ENCODE results near the gene HRH3.

HRH3 gene

DNA sequence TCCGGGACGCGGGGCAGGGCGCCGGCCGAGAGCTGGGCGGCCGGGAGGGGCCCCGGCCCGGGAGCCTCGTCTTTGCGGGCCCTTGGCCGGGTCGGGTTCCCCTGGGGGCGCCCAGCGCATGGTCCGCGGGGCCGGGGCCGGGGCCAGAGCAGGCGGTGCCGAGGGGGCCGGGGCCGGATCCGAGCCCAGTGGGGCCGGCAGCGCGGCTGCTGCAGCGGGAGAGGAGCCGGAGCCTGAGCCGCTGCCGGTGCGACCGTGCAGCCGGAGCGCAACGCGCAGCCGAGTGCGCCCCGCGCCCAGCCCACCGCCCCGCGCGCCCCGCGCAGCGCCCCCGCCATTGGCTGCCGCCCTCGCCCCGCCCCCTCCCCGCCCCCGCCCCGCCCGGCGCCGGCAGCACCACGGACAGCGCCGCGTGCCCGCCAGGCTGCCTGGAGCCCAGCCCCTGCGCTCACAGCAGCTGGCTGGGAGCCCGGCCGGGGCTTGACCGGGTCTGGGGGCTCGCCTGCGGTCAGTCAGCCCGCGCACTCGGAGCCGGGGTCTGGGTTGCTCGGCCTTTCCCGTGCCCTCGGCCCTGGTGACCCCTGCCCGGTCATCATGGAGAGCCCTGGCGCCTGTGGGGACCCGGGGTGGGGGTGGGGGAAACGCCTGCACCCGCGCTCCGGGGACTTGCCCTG is at the start of gene HRH3:
TSS of gene HRH3 (minus strand) at position 287 of the 674 bp plus-strand sequence. CDS start 308 bp downstream, outside the sequence.
- DNase-seq (ENCODE audit: low spot score): no peak

DNA sequence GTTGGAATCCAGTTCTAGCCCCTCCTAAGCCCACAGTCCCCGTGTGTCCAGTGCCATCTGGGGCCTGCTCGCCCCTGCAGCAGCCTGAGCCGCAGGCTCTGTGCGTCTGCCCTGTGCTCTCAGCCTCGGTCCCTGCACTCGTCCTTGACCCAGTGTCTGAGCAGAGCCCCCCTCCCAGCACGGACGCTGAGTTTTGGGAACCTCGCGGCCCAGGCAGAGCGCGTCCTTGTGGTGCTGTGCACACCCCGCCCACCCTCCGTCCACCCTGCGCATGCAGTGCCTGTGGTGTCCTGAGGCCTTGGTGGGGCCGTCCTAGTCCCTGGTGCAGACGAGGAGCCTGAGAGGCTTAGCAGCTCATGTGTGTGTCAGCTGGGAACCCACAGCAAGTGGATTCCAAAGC is 49.8 kb upstream of the HRH3 start:
- no peak for DNase-seq (ENCODE audit: low spot score)

DNA sequence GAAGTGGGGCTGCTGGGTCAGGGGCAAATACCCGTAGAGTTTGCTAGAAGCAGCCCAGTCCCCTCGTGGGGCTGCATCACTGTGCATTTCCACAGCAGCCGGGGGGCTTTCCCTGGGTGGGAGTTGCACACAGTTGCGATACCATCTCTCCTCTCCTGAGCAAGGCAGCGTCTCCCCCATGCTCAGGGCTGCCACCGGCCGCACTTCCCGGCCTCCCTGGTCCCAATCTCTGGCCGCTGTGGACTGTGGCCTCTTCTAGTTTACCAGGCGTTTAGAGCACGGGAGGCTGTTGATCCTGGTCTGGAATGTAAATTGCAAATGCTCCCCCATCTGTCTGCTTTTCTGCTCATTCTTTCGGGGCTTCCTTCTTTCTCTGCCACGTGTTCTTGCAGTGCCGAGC is 49.3 kb upstream of the HRH3 start:
- no peak for DNase-seq (ENCODE audit: low spot score)

DNA sequence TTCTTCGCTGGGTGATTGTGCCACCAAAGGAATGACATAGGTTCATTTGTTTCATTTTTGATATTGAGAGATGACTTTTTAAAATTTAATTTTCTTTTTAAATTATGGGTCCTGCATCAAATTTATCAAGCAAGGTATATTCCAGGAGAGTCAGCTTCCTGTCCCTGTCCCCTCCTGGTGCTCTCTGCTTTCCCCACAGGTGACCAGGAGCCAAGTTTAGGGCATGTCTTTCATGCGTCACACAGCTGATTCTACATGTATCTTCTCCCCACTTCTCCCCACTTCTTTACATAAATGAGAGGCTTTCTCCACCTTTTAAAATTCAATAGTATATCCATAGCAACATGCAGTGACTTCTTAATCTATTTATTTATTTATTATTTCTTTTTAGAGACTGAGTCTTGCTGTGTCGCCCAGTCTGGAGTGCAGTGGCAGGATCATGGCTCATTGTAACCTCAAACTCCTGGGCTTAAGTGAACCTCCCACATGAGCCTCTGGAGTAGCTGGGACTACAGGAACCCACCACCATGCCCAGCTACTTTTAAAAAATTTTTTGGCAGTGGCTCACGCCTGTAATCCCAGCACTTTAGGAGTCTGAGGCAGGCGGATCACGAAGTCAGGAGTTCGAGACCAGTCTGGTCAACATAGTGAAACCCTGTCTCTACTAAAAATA is 48.3 kb upstream of the HRH3 start:
- no peak for DNase-seq (ENCODE audit: low spot score)

DNA sequence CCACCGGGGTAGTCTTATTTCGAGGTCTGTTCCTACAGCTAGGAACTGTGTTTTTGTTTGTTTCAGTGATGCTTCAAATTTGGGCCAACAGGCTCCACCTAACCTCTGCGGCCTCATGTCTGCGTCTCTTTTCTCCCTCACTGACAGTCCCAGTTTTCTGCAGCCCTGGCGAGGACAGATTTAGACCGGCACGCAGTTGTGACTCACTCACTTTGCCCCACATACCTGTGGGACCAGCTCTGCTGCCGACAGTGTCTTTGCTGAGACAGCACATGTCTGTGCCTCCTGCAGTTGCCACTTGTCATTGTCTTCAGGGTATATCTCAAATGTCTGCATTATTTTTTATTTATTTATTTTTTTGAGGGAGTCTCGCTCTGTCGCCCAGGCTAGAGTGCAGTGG is 47.5 kb upstream of the HRH3 start:
- no peak for DNase-seq (ENCODE audit: low spot score)

DNA sequence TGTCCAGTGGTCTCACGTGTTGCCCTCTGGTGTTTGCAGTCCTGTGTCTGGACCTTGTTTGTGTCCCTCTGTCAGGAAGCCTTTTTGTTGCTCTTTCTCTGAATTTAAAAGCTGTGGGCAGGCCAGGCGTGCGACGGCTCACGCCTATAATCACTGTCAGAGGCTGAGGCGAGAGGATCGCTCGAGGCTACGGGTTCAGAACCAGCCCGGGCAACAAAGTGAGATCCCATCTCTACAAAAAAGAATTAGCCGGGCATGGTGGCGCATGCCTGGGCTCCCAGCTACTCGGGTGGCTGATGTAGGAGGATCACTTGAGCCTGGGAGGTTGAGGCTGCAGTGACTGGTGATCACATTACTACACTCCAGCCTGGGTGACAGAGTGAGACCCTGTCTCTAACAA is 46.8 kb upstream of the HRH3 start:
- DNase-seq (ENCODE audit: low spot score): no peak

DNA sequence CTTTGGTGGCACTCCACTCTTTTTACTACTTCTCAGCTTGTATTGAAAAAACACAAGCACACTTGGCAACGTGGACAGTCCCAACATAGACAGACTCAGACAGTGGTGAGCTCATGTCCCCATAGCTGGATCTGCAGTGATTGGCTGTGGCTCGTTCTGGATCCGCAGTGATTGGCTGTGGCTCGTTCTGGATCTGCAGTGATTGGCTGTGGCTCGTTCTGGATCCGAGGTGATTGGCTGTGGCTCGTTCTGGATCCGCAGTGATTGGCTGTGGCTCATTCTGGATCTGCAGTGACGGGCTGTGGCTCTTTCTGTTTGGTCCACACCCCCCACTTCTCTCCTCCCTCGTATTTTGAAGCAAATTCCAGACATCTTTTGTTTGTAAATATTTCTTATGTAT is 46.3 kb upstream of the HRH3 start:
- no peak for DNase-seq (ENCODE audit: low spot score)

DNA sequence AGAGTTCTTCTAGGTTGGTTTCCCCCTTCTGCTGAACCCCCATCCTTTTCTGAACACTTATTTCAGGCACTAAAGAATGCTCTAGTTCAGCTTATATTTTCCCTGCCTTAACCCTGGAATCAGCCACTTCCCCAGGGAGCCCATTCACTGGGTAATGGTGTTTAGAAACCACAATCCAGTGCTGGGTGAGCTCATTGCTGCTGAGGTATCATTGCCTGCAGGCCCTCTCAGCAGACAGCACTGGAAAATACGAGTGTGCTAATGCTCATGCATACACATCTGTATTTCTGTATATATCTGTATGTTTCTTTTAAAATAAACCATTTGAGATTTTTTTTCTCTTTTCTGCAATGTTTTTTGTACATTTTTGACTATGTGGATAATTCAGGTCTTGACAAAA is 45.3 kb upstream of the HRH3 start:
- DNase-seq (ENCODE audit: low spot score): no peak

DNA sequence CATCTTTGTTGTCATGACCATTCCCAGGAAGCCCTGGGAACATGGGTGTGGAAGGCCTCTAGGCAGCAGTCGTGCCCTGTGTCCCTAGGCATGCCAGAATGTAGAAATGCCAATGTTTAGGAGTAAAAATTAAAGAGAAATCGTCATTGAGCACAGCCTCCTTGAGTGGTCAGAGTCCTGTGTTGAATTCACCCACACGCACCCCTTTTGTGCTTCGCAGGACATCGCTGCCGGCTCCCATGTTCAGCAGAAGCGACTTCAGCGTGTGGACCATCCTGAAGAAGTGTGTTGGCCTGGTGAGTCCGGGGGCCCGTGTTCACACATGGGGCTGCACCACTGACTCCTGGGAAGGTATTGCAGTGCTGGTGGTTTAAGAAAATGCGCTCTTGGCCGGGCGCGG is 43.3 kb upstream of the HRH3 start:
- no peak for DNase-seq (ENCODE audit: low spot score)

DNA sequence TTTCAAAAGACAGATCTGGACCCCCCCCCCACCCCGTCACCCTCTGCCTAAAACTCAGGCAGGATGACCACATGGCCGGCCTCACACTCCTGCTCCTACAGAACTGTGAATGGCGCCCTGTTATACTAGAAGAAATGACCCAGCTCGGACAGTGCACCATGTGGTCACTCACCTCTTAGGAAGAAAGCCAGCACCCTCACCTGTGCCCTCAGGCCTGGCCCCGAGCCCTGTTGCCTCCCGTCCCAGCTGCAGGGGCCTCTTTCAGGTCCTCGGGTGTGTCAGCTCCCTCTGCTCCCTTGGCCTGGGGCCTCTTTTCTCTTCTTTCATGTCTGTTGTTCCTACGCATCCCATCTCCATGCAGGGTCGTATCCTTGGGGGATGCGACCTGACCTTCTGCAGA is 42.0 kb upstream of the HRH3 start:
- no peak for DNase-seq (ENCODE audit: low spot score)

GRCh38 chr20:62259294-62259565 is 39.2 kb upstream of the HRH3 start:
- DNase-seq (ENCODE audit: low spot score): no peak

GRCh38 chr20:62258499-62259293 is 38.6 kb upstream of the HRH3 start:
- no peak for DNase-seq (ENCODE audit: low spot score)

GRCh38 chr20:62255976-62256375 is 35.9 kb upstream of the HRH3 start:
- no peak for DNase-seq (ENCODE audit: low spot score)

- no peak for DNase-seq (ENCODE audit: low spot score)
Observed at GRCh38 chr20:62254021-62254724, 34.1 kb upstream of the HRH3 start.

DNA sequence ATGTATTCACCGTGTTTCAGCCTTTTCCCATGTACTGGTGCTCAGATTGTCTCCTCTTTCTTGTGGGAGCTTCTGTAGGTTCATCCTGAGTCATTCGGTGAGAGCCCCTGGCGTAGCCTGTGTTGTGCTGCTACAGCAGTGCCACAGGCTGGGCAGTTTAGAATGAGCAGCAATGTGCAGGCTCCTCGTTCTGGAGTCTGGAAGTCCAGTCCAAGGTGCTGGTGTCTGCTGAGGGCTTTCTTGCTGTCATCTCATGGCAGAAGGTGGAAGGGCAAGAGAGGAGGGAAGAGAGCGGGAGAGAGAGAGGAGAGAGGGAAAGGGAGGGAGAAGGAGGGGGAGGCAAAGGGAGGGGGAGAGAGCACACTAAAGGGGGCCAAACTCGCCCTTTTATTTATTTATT is 33.3 kb upstream of the HRH3 start:
- no peak for DNase-seq (ENCODE audit: low spot score)

GRCh38 chr20:62252342-62252966 is 32.4 kb upstream of the HRH3 start:
- DNase-seq (ENCODE audit: low spot score): no peak

DNA sequence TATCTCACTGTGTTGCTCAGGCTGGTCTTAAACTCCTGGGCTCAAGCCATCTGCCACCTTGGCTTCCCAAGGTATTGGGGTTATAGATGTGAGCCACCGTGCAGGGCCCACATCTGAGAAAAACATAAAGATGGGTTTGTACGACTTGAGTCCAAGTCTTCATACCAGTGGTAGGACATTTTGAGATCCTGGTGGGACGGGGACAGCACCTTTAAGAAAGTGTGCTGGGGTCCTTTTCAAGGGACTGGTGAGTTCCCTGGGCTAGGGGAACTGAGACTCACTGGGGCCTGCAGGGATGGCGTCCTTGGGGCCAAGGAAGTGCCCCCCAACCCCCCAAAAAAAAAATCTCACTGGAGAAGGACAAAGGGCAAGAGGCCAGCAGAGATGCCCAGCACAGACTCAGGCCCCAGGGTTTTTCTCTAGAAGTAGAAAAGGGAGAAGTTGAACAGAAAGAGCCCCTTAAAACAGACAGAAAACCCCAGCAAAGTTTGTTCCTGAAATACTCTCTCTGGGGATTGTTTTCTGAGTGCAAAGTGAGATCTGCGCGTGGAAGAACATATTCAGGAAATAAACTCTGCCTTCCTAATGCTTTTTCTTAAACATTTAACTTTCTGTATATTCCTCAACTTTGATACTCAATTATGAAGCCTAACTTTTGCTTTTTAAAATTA is 28.9 kb upstream of the HRH3 start:
- DNase-seq (ENCODE audit: low spot score): no peak

DNA sequence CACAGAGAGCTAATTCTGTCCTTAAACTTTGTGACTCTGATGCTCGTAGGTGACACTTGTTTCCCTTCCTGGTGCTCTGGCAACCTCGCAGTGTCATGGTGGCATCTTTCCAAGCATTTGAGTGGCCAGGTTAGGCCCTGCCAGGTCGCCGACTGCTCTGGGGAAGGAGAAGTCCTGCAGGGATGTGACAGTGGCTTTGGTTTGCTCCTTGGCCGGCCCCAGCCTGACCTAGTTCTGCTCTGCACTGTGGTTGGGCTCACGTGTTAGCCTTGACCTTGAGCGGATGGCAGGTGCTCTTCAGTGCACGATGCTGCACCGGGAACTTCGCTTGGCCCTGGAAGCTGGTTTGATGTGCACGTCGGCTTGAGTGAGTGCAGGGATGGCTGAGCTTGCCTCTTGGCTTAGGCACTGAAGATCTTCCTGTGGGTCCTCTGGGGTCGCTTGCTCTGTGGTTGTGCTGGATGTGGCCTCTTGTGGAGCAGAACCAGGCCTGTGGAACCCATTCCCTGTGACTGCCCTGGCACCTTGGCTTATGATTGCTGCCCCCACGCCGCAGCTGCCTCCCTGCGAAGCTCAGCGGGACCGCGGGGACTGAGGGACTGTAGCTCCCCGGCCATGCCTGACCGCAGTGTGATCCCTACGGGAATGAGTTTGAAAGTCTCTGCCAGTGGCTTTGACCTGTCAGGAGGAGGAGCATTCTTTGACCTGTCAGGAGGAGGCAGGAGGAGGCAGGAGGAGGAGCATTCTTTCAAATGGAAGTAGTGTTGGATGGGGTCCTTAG is 27.0 kb upstream of the HRH3 start:
- no peak for DNase-seq (ENCODE audit: low spot score)

DNA sequence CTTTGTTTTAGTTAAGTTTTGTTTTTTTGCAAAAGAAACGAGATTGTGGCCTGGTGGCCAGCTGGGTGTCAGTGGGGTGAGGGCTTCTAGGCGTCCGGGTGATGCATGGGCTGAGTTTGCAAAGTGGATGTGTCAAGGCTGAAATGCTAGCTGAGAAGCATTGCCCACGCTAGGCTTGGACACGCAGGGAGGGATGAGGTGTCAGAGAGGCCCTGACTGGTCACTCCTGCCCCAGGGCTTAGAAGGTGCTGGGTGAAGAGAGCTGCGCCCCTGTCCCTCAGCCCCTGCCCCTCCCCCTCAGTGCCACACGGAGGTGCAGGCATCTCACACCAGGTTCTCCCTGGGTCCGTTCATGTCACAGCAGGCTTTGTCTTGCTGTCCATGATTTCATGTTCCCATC is 26.4 kb upstream of the HRH3 start:
- DNase-seq (ENCODE audit: low spot score): no peak

DNA sequence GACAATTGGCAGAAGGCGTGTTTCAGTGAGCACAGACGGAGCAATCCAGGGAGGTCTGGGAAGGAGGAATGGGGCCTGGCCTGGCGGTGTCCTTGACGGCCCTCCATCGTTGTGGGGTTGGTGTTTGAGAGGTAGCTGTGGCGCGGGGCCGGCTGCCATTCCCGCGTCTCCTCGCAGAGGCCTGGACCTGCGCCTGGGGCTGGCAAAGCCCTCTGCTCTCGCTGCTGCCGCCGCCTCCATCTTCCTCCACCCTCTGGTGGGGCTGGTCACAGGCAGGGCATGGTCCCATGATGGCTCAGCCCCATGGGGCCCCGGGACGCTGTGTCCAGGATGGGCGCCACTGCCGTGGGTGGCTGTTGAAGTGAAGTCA is 25.8 kb upstream of the HRH3 start:
- DNase-seq (ENCODE audit: low spot score): no peak

GRCh38 chr20:62244644-62245108 is 24.6 kb upstream of the HRH3 start:
- no peak for DNase-seq (ENCODE audit: low spot score)
